ENCODE measurements around the gene DCAF7. TPM values are rescaled to one million over a fixed set of nuclear protein-coding genes. Genes with fewer than 3 reads are reported as not detected.
A peak's percentile ranks its signal among the peaks of the same experiment; 100 is the strongest.

Gene DCAF7
- total RNA-seq, 2 donors from 2014 or later: 36.4 to 39.0 TPM

- peak; percentile 39 for ATAC-seq
Measured at GRCh38 chr17:63596856-63597586, 46.7 kb downstream of the DCAF7 start.

GRCh38 chr17:63598281-63598680 lies 48.0 kb downstream of the DCAF7 start:
- H3K27ac Mint-ChIP-seq: peak overlapping the region; percentile 63
- ATAC-seq (peak; percentile 63), DNase-seq (no peak)
- no peaks in the 10 kb centered on the region for H3K9me3 ChIP-seq (ENCODE audit: control insufficient read depth, low read length, poor library complexity, severe bottlenecking)
- H3K4me1 Mint-ChIP-seq: peaks cover 33% of the 10 kb centered on the region
- H3K36me3 Mint-ChIP-seq (ENCODE audit: low read depth): peaks cover 2% of the 10 kb centered on the region
- no peaks in the 10 kb centered on the region for H3K27me3 Mint-ChIP-seq
- peak overlapping the region; percentile 52 for H3K4me3 Mint-ChIP-seq

More at GRCh38 chr17:63596856-63597586, 46.7 kb downstream of the DCAF7 start:
- H3K4me1 Mint-ChIP-seq: peaks cover 33% of the 10 kb centered on the region
- H3K27ac Mint-ChIP-seq: peak overlapping the region; percentile 63
- peak overlapping the region; percentile 53 for H3K4me3 Mint-ChIP-seq
- peaks cover 2% of the 10 kb centered on the region for H3K36me3 Mint-ChIP-seq (ENCODE audit: low read depth)
- H3K9me3 ChIP-seq (ENCODE audit: control insufficient read depth, low read length, poor library complexity, severe bottlenecking): no peaks in the 10 kb centered on the region
- H3K27me3 Mint-ChIP-seq: no peaks in the 10 kb centered on the region
- no peak for DNase-seq

- ATAC-seq: peak; percentile 90
- H3K27ac Mint-ChIP-seq: peak within 1 kb of the TSS; percentile 93
- peaks cover 8% of the 10 kb centered on the region for H3K36me3 Mint-ChIP-seq (ENCODE audit: low read depth)
- no peaks in the 10 kb centered on the region for H3K27me3 Mint-ChIP-seq
- H3K4me3 Mint-ChIP-seq: peak within 1 kb of the TSS; percentile 94
- H3K9me3 ChIP-seq (ENCODE audit: control insufficient read depth, low read length, poor library complexity, severe bottlenecking): no peaks in the 10 kb centered on the region
- H3K4me1 Mint-ChIP-seq: peaks cover 30% of the 10 kb centered on the region
- DNase-seq: peak; percentile 52 to 65 (median 52)
Measured at GRCh38 chr17:63600569-63601438, 50.5 kb downstream of the DCAF7 start, which contains the start of gene TACO1. TACO1 (plus strand) TSS chr17:63600895; CDS start chr17:63601084, 189 bp downstream.

GRCh38 chr17:63601439-63602371 lies 51.4 kb downstream of the DCAF7 start:
- peaks cover 30% of the 10 kb centered on the region for H3K4me1 Mint-ChIP-seq
- no peak for DNase-seq
- ATAC-seq: no peak
- H3K36me3 Mint-ChIP-seq (ENCODE audit: low read depth): peaks cover 11% of the 10 kb centered on the region
- H3K27ac Mint-ChIP-seq: peak overlapping the region; percentile 93
- no peaks in the 10 kb centered on the region for H3K27me3 Mint-ChIP-seq
- H3K9me3 ChIP-seq (ENCODE audit: control insufficient read depth, low read length, poor library complexity, severe bottlenecking): no peaks in the 10 kb centered on the region
- peak overlapping the region; percentile 94 for H3K4me3 Mint-ChIP-seq

- Mint-ChIP-seq H3K4me1 (peaks cover 27% of the 10 kb centered on the region), H3K27me3 (no peaks in the 10 kb centered on the region), H3K27ac (peak overlapping the region; percentile 91), H3K36me3 (ENCODE audit: low read depth) (peaks cover 15% of the 10 kb centered on the region), H3K4me3 (peak overlapping the region; percentile 77)
- ATAC-seq: peak; percentile 34
- no peaks in the 10 kb centered on the region for H3K9me3 ChIP-seq (ENCODE audit: control insufficient read depth, low read length, poor library complexity, severe bottlenecking)
- DNase-seq: no peak
Measured at GRCh38 chr17:63609816-63610573, 59.7 kb downstream of the DCAF7 start.

- H3K27me3 Mint-ChIP-seq: no peaks in the 10 kb centered on the region
- no peak for DNase-seq
- H3K27ac Mint-ChIP-seq: peak overlapping the region; percentile 91
- H3K4me3 Mint-ChIP-seq: peak overlapping the region; percentile 77
- peaks cover 27% of the 10 kb centered on the region for H3K4me1 Mint-ChIP-seq
- peaks cover 7% of the 10 kb centered on the region for H3K36me3 Mint-ChIP-seq (ENCODE audit: low read depth)
- H3K9me3 ChIP-seq (ENCODE audit: control insufficient read depth, low read length, poor library complexity, severe bottlenecking): no peaks in the 10 kb centered on the region
- ATAC-seq: no peak
Measured at GRCh38 chr17:63610854-63611253, 60.6 kb downstream of the DCAF7 start.

GRCh38 chr17:63611354-63611753 lies 61.1 kb downstream of the DCAF7 start:
- DNase-seq (no peak), ATAC-seq (peak; percentile 62)
- no peaks in the 10 kb centered on the region for H3K27me3 Mint-ChIP-seq
- peaks cover 5% of the 10 kb centered on the region for H3K36me3 Mint-ChIP-seq (ENCODE audit: low read depth)
- no peaks in the 10 kb centered on the region for H3K9me3 ChIP-seq (ENCODE audit: control insufficient read depth, low read length, poor library complexity, severe bottlenecking)
- H3K27ac Mint-ChIP-seq: peak overlapping the region; percentile 91
- H3K4me1 Mint-ChIP-seq: peaks cover 27% of the 10 kb centered on the region
- H3K4me3 Mint-ChIP-seq: peak overlapping the region; percentile 77

GRCh38 chr17:63613663-63614062 lies 63.4 kb downstream of the DCAF7 start:
- no peaks in the 10 kb centered on the region for H3K9me3 ChIP-seq (ENCODE audit: control insufficient read depth, low read length, poor library complexity, severe bottlenecking)
- no peak overlapping the region for H3K4me3 Mint-ChIP-seq
- H3K4me1 Mint-ChIP-seq: peaks cover 35% of the 10 kb centered on the region
- DNase-seq (no peak), ATAC-seq (no peak)
- H3K27ac Mint-ChIP-seq: peak overlapping the region; percentile 70
- no peaks in the 10 kb centered on the region for H3K36me3 Mint-ChIP-seq (ENCODE audit: low read depth)
- no peaks in the 10 kb centered on the region for H3K27me3 Mint-ChIP-seq

GRCh38 chr17:63621229-63621683 lies 71.0 kb downstream of the DCAF7 start:
- ATAC-seq: no peak
- Mint-ChIP-seq H3K27ac (peak overlapping the region; percentile 82), H3K36me3 (ENCODE audit: low read depth) (peaks cover 2% of the 10 kb centered on the region), H3K27me3 (no peaks in the 10 kb centered on the region), H3K4me3 (peak overlapping the region; percentile 97), H3K4me1 (peaks cover 29% of the 10 kb centered on the region)
- no peaks in the 10 kb centered on the region for H3K9me3 ChIP-seq (ENCODE audit: control insufficient read depth, low read length, poor library complexity, severe bottlenecking)
- no peak for DNase-seq

GRCh38 chr17:63621684-63622573 lies 71.7 kb downstream of the DCAF7 start, which contains the start of gene MAP3K3:
MAP3K3 (plus strand) TSS chr17:63622417; CDS start chr17:63622760, 343 bp downstream.
- peak within 1 kb of the TSS; percentile 97 for H3K4me3 Mint-ChIP-seq
- H3K36me3 Mint-ChIP-seq (ENCODE audit: low read depth): peaks cover 2% of the 10 kb centered on the region
- H3K27ac Mint-ChIP-seq: peak within 1 kb of the TSS; percentile 86
- no peaks in the 10 kb centered on the region for H3K27me3 Mint-ChIP-seq
- H3K4me1 Mint-ChIP-seq: peaks cover 35% of the 10 kb centered on the region
- DNase-seq (peak; percentile 89 to 97 (median 91)), ATAC-seq (peak; percentile 92)
- no peaks in the 10 kb centered on the region for H3K9me3 ChIP-seq (ENCODE audit: control insufficient read depth, low read length, poor library complexity, severe bottlenecking)

All from T-helper 17 cell (primary cell).